H4 (cell line): Measurements from ENCODE around the gene EPB41L1. TPM values are rescaled to one million over a fixed set of nuclear protein-coding genes. Genes with fewer than 3 reads are reported as not detected.

Experiments used
- DNase-seq: peaks from one replicate; pipeline ENCODE4 v3.0.0-alpha.2; 2015; ENCODE audit warnings: low spot score
- total RNA-seq: library from RNA; depleted of rRNA; stranded (reverse); fragments of >200 nt; shearing (Covaris generic); gene quantifications from 2 replicates; pipeline ENCODE4 v1.2.3, GENCODE V29; 2014; rRNA removed

The EPB41L1 gene
- 12.4 and 25.3 TPM in 2 replicates for total RNA-seq

GRCh38 chr20:36154700-36155628 is at the start of gene EPB41L1:
Gene EPB41L1 (plus strand): TSS chr20:36154740. CDS start chr20:36173778, 19,038 bp downstream.
- no peak for DNase-seq

GRCh38 chr20:36104856-36105255 is 49.7 kb upstream of the EPB41L1 start:
- DNase-seq: no peak

- no peak for DNase-seq
These were observed 48.8 kb upstream of the EPB41L1 start for GRCh38 chr20:36105711-36106226.

- DNase-seq: no peak
These were observed 47.9 kb upstream of the EPB41L1 start for GRCh38 chr20:36106606-36107005.

DNA sequence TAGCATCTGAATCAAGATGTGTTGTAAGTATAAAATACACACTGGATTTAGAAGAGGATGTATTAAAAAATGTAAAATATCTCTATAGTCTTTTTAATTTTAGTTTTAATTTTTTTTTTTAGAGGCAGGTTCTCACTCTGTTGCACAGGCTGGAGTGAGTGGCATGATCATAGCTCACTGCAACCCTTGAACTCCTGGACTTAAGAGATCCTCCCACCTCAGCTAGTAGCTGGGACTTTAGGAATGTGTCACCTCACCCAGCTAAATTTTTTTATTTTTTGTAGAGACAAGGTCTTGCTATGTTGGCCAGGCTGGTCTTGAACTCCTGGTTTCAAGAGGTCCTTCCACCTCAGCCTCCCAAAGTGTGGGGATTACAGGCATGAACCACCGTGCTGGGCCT is 46.7 kb upstream of the EPB41L1 start:
- DNase-seq: no peak

DNA sequence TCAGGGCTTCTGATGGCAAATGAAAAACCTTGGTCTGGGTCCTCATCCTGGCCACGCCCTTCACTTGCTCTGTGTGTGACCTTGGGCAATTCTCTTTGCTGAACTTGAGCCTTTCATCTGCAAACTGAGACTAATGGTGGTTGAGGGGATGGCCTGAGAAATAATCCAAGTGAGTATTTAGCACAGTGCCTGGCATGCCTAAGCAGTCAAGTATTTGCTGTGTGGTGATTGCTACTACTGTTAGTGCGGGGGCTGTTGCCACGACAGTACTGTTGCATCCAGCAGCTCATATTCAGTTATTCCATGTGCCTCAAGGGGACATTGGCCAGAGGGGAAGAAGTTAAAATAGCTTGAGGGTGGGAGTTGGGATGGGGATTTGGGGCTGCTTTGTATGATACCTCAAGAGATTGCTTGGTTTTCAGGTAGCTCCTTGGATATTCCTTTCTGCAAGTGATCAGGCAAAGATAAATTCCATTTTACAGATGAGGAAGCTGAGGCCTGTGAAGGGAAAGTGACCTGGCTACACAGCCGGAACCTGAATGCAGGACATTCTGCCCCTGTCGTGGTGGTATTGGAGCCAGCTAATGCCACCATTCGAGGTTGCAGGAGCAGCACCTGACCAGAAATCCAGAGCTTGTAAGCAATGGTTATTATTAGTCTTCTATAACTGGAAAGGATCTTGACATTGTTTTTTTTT is 45.1 kb upstream of the EPB41L1 start:
- DNase-seq: no peak

DNA sequence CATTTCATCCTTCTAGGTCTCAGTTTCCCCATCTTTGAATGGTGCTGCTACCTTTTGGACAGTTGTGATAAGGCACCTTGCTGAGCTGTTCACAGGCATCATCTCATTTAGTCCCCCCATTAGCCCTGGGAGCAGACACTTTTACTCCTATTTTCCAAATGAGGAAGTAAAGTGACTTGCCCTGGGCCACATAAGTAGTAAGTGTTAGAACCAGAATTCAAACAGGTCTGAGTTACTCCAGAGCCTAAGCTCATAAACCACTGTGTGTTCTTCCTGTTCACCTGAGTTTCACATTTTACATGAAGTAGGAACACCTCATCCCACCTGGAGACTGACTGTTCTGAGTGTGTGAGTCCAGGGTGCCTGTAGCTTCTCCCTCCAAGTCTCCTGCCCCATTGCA is 43.5 kb upstream of the EPB41L1 start:
- no peak for DNase-seq

DNA sequence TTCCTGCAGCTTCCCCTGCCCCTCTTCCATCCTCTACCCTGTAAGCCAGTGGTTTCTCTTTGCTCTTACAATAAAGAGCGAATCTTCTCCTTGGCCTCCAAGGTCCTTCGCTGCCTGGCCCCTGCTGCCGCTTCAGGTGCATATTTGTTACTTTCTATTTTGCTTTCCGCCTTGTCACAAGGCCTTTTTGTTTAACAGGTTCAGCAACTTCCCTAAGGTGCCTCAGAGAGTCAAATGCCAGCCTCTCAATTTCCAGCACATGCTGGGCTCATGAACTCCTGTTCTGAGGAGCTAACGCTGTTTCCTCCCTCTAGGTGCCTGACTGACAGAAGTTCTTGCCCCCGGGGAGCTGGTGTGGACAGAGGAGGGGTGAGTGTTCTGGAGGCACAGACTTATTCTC is 42.4 kb upstream of the EPB41L1 start:
- no peak for DNase-seq

DNA sequence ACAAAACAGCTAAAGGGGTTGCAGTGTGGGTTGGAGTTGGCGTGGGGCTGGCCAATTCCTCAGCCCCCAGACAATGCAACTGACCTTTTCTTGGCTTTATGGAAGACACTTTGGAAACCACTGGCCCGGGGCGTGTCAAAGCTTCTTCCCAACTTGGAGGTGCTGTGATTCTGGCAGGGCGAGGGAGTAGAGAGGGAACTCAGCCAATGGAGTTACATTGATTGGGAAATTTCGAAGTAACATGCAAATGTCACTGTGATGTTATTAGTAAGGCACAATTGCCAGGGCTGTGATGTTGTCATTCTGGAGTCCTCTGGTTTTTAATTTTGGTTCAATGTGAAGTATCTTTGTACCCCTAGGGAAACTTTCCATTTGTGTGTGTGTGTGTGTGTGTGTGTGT is 41.5 kb upstream of the EPB41L1 start:
- DNase-seq: no peak

- DNase-seq: no peak
These were observed 40.8 kb upstream of the EPB41L1 start for GRCh38 chr20:36113566-36114250.

DNA sequence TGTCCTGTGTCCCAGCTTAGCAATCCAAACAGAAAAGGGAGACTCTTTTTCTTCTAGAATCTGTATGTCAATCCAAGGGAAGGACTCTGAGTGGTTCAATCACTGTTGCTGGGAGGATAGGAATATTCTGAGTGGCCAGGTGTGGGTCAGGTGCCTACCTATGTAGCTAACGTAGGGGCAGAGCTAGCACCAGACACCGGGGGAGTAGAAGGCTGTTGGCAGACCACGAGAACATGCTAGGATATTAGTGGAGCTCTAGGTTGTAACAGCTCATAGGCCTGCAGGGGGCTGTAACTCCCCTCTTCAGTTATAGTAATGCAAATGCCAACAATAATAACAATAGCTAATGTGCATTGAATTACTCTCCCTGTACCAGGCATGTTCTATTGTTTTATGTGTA is 39.8 kb upstream of the EPB41L1 start:
- no peak for DNase-seq

GRCh38 chr20:36115925-36116324 is 38.6 kb upstream of the EPB41L1 start:
- no peak for DNase-seq

DNA sequence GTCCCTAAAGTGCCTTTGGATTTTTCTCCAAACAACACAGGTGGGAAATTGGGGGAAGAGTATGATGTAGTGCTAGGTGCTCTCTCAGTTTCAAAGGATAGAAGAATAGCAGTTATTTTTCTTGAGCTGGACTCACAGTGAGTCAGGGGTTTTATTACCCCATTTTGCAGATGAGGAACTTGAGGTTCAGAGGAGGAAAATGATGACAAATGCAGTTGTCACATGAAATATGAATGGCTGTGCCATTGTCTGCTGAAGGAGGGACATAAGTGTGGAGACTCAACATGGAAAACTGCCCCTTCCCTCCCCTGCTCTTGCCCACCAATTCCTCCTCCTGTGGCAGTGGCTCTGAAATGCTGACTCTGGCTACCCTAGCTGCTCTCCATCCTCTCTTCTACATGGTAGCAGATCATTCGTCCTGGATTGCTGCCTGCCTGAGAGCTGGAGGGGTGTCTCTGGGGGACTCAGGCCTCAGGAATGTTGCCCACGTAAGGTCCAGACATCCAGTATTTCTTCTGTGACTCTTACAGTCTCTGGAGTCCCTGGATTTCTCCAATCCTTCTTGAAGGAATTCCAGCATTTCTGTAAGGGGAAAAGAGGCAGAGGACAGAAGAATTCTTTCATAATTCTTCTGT is 37.6 kb upstream of the EPB41L1 start:
- DNase-seq: no peak

- no peak for DNase-seq
These were observed 36.9 kb upstream of the EPB41L1 start for GRCh38 chr20:36117638-36118037.

GRCh38 chr20:36118371-36118770 is 36.2 kb upstream of the EPB41L1 start:
- DNase-seq: no peak

- no peak for DNase-seq
These were observed 35.0 kb upstream of the EPB41L1 start for GRCh38 chr20:36119537-36119936.

DNA sequence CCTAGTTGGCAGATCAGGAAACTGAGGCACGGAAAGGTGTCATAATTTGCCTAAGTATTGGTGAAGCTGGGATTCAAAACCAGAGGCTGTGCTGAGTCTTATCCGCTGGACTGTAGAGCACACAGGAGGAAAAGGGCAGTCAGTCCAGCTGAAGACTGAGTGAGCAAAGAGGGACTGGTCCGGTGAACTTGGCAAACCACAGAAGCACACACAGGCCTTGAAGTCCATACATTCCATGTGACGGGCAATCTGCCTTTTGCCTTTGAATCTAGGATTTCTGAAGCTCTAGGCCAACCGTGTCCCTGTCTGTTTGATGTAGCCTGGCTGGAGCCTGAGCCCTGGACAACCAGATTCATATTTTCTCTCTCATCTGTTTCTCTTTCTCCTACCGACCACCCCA is 34.3 kb upstream of the EPB41L1 start:
- DNase-seq: no peak

DNA sequence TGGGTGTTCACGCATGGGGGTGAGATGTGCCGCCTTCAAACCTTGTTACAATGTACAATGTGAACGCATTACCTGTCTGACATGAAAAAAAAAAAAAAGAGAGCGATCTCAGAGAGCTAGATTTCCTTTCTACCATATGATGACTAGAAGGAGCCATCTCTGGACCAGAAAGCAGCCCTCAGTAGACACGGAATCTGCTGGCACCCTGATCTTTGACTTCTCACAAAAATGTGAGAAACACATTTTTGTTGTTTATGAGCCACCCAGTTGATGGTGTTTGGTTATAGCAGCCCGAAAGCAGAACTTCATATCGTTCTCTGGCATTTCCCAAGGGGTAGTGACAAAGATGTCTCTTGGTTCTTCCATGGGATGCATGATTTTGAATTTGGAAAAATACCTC is 33.5 kb upstream of the EPB41L1 start:
- no peak for DNase-seq

DNA sequence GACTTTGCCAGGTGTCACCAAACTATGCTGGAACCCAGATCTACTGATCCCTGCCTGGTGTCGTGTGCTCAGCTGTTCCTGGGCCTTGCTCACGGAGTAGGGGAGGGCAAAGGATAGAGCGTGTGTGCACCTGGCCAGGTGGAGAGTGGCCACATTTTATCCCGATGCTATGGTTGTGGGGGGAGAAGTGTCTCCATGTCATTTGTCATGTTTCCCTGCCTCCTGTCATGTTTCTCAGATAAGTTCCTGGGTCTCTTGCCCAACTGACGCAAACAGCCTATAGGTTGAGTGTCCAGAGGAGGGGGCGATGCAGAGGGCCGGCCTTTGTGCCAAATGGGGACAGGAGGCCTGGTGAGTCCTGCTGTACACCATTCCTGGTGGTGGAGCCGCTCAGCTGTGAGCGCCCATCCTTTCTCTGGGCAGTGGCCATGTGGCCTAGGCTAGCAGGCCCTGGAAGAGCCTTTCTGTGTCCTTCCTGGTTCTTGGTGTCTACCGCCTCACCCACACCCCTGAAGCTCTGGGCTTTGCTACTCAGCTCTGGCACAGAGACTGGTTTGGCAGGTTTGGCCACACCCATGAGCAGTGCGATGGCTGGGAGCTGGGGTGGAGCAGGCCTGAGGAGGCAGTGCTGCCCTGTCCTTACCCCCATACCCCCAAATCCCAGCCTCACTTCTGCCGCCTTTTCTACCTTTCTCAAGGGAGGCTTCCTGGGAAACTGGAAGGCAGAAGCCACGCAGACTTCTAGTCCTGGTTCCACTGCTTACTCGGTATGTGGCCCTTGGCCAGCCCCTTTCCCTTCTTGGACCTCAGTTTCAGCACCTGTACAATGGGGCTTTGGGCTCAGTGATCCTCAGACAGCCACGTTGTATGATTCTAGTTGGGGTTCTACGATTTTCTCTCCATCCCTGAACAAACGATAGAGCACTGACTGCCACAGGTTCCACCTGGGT is 32.3 kb upstream of the EPB41L1 start:
- DNase-seq: no peak

GRCh38 chr20:36122931-36123288 is 31.6 kb upstream of the EPB41L1 start:
- DNase-seq: no peak

DNA sequence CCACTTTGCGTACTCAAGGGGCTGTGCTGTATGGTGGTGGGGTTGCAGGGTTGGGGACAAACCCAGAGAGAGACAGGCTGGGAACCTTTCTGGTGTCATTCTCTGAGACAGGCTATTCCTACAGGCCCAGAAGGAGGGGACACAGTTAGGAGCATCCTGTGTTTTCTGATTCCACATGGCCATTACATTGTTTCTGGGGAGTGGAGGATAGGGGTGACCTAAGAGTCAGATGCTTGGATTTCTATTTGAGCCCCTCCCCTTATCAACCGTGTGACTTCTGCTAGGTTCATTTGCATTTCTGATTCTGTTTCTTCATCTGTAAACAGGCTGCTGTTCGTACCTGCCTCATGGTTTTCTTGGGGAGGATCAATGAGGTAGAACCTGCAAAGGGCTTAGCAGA is 29.4 kb upstream of the EPB41L1 start:
- DNase-seq: no peak
